HCT116 (cell line): ENCODE measurements around the gene PDP2. TPM values are rescaled to one million over a fixed set of nuclear protein-coding genes. Genes with fewer than 3 reads are reported as not detected.

Experiments used
- ATAC-seq: fragments of 200-7000 bp; cut with Tn5 transposase; 2 replicates; pipeline ENCODE4 v1.9.1; 2020; ENCODE audit warnings: mild to moderate bottlenecking, moderate library complexity
- BruUV-seq: library from RNA; stranded (reverse); fragments of 400-500 nt; replicated peaks from 2 replicates; lab custom pipeline; 2021; lab: Mats Ljungman, UMichigan
- CTCF ChIA-PET: fragments of 300-600 bp; sonication (Branson Sonifier 250); formaldehyde crosslinking; loops from one replicate; lab custom pipeline; 2021; ENCODE audit warnings: antibody characterized with exemption; lab: Charles Lee
- POLR2A ChIA-PET: fragments of 300-600, 350-600 bp; sonication (Branson Sonifier 250); formaldehyde crosslinking; loops from one replicate; lab custom pipeline; 2021; ENCODE audit warnings: antibody characterized with exemption; lab: Charles Lee
- RAD21 ChIA-PET, 2 experiments: fragments of 300-600 bp; sonication (Branson Sonifier 250); formaldehyde crosslinking; loops; one replicate each; lab custom pipeline; 2023; ENCODE audit warnings: low total read pairs in 2 of 2; ENCODE audit not compliant: uncharacterized antibody in 2 of 2, unreplicated experiment in 2 of 2, low non-redundant PET in 1 of 2; lab: Charles Lee
- DNase-seq: peaks from one replicate; pipeline ENCODE4 v3.0.0-alpha.2; 2010; ENCODE audit warnings: low read depth, low spot score
- H2AFZ ChIP-seq: fragments of 200-600 bp; shearing (Covaris generic), sonication (generic); 2 replicates; pipeline ENCODE4 v1.6.1; 2017; ENCODE audit warnings: low read depth, mixed run types, mixed read lengths, antibody characterized with exemption, low read length; ENCODE audit not compliant: poor library complexity, severe bottlenecking
- H3K27ac ChIP-seq: 2 replicates; pipeline ENCODE4 v1.5.1; 2012; ENCODE audit warnings: low read depth, low read length
- H3K27me3 ChIP-seq: fragments of 200-600 bp; sonication (generic); 2 replicates; pipeline ENCODE4 v1.6.1; 2016; ENCODE audit warnings: mixed run types, low read length, mixed read lengths; ENCODE audit not compliant: insufficient read depth
- H3K36me3 ChIP-seq, 2 experiments: fragments of 200-500 bp in 1 of 2; fragments of 200-600 bp in 1 of 2; sonication (Bioruptor generic) in 1 of 2; sonication (generic) in 1 of 2; 2 replicates each; pipeline versions ENCODE4 v1.5.1 to v1.6.1; 2014 to 2016; ENCODE audit warnings: low read length in 2 of 2, inconsistent platforms in 1 of 2, mixed read lengths in 1 of 2, mixed run types in 1 of 2; ENCODE audit not compliant: insufficient read depth in 2 of 2, control insufficient read depth in 1 of 2
- H3K4me1 ChIP-seq, 2 experiments: fragments of 200-600 bp in 1 of 2; sonication (generic) in 1 of 2; 2 replicates each; pipeline versions ENCODE4 v1.5.1 to v1.6.1; 2012 to 2017; ENCODE audit warnings: low read length in 2 of 2, inconsistent platforms in 1 of 2, mild to moderate bottlenecking in 1 of 2, mixed read lengths in 1 of 2, mixed run types in 1 of 2, moderate library complexity in 1 of 2; ENCODE audit not compliant: insufficient read depth in 2 of 2, control insufficient read depth in 1 of 2
- H3K4me2 ChIP-seq: fragments of 200-600 bp; sonication (generic); 2 replicates; pipeline ENCODE4 v1.6.1; 2017; ENCODE audit warnings: mixed run types, low read length, mixed read lengths
- H3K4me3 ChIP-seq, 2 experiments: fragments of 200-600 bp in 1 of 2; sonication (generic) in 1 of 2; replicated peaks in 1 of 2; 2 replicates each; pipeline ENCODE4 v1.5.1; 2011 to 2016; ENCODE audit warnings: low read length in 2 of 2, control low read depth in 1 of 2, low read depth in 1 of 2, mild to moderate bottlenecking in 1 of 2, mixed read lengths in 1 of 2, mixed run types in 1 of 2
- H3K79me2 ChIP-seq: fragments of 200-600 bp; sonication (generic); 2 replicates; pipeline ENCODE4 v1.6.1; 2017; ENCODE audit warnings: mild to moderate bottlenecking, mixed run types, low read length, moderate library complexity, mixed read lengths; ENCODE audit not compliant: insufficient read depth
- H3K9ac ChIP-seq: fragments of 200-600 bp; sonication (generic); 2 replicates; pipeline ENCODE4 v1.6.1; 2016; ENCODE audit warnings: low read length, mixed read lengths
- H3K9me2 ChIP-seq: fragments of 200-600 bp; sonication (generic), shearing (Covaris generic); 2 replicates; pipeline ENCODE4 v1.6.1; 2017; ENCODE audit warnings: mixed run types, mild to moderate bottlenecking, moderate library complexity; ENCODE audit not compliant: insufficient read depth
- H3K9me3 ChIP-seq, 2 experiments: fragments of 200-500 bp in 1 of 2; fragments of 200-600 bp in 1 of 2; sonication (Bioruptor generic) in 1 of 2; sonication (generic) in 1 of 2; 2 replicates each; pipeline ENCODE4 v1.6.1; 2014 to 2017; ENCODE audit warnings: low read length in 2 of 2, mixed read lengths in 2 of 2, inconsistent platforms in 1 of 2, low read depth in 1 of 2, mild to moderate bottlenecking in 1 of 2, mixed run types in 1 of 2, moderate library complexity in 1 of 2; ENCODE audit not compliant: control insufficient read depth in 1 of 2, insufficient read depth in 1 of 2
- H4K20me1 ChIP-seq: fragments of 200-600 bp; sonication (generic), shearing (Covaris generic); 2 replicates; pipeline ENCODE4 v1.6.1; 2017; ENCODE audit warnings: mixed run types, mild to moderate bottlenecking, moderate library complexity; ENCODE audit not compliant: insufficient read depth
- CEBPB ChIP-seq: IDR thresholded peaks from 2 replicates; pipeline ENCODE4 v1.6.1; 2012; ENCODE audit warnings: low read depth
- EGR1 ChIP-seq: IDR thresholded peaks from 2 replicates; pipeline ENCODE4 v1.6.1; 2012; ENCODE audit warnings: low read depth
- ELF1 ChIP-seq: IDR thresholded peaks from 2 replicates; pipeline ENCODE4 v1.6.1; 2012; ENCODE audit warnings: low read depth, borderline replicate concordance
- EZH2 ChIP-seq: fragments of 200-600 bp; sonication (generic); IDR thresholded peaks from 2 replicates; pipeline ENCODE4 v1.6.1; 2017; ENCODE audit warnings: antibody characterized with exemption, mixed run types
- EZH2phosphoT487 ChIP-seq: fragments of 200-600 bp; IDR thresholded peaks from 2 replicates; pipeline ENCODE4 v1.6.1; 2018; ENCODE audit warnings: antibody characterized with exemption, borderline replicate concordance
- POLR2A ChIP-seq: IDR thresholded peaks from 2 replicates; pipeline ENCODE4 v1.7.0; 2011; ENCODE audit warnings: borderline replicate concordance; ENCODE audit not compliant: insufficient read depth, insufficient read length; ENCODE audit errors: extremely low read depth
- SP1 ChIP-seq: IDR thresholded peaks from 2 replicates; pipeline ENCODE4 v1.6.1; 2012; ENCODE audit warnings: low read depth
- SRF ChIP-seq: IDR thresholded peaks from 2 replicates; pipeline ENCODE4 v1.6.1; 2012; ENCODE audit warnings: low read depth
- TCF7L2 ChIP-seq: IDR thresholded peaks from 2 replicates; pipeline ENCODE4 v1.7.0; 2011; ENCODE audit warnings: borderline replicate concordance, inconsistent platforms; ENCODE audit not compliant: insufficient read depth, insufficient read length; ENCODE audit errors: extremely low read depth
- ZFX ChIP-seq: fragments of 450-650 bp; IDR thresholded peaks from 2 replicates; pipeline ENCODE4 v1.6.1; 2017
- intact Hi-C: fragments of 100-400 bp; cut with micrococcal nuclease; formaldehyde crosslinking; loops from 2 replicates; pipeline ENCODE4 v1.10.0; 2022
- total RNA-seq: library from RNA; stranded (reverse); gene quantifications from one replicate; pipeline ENCODE4 v1.2.1, GENCODE V29; 2021; ENCODE audit not compliant: unreplicated experiment
- TF ChIP-seq, protein P1 (sequence below): IDR thresholded peaks from 2 replicates; pipeline ENCODE4 v1.6.1; 2012
- TF ChIP-seq, protein P2 (sequence below): IDR thresholded peaks from 2 replicates; pipeline ENCODE4 v1.6.1; 2012; ENCODE audit warnings: low read depth

Gene PDP2
- total RNA-seq, 1 experiment from 2014 or later: 19.9 TPM

DNA sequence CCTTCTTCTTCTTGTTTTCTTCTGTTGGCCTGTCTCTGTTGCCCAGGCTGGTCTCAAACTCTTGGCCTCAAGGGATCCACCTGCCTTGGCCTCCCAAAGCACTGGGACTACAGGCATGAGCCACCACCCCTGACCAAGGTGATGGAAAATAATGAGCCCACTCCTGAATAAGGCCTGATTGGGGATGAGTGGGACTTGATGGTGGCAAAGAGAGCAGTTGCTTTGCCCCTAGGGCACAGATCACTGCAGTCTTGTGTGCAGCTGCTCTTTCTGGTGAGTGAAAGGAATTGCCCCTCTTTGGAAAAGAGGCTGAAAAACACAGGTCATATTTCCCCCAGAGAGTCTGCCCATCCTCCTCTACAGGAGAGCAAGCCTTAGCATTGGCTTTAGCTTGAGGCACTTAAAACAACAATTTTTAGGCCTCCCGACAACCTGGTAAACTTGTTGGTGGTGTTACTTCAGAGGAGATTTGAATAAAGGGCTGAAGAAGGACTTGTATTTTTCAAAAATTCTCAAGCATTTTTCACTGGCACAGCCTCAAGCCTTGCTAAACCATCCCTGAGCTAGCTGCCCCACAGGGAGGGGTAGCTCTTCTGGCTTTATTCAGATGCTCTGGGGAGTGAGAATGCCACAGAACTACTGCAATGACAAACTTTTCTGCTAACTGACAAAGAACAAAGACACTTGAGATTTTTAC, 6.1 kb upstream of the PDP2 start:
- DNase-seq (no peak), ATAC-seq (no peak)

More for the DNA sequence above, 6.1 kb upstream of the PDP2 start:
- Histone ChIP-seq H3K27me3 (no peaks in the 10 kb centered on the region), H3K4me1 (peaks cover 12 to 27% of the 10 kb centered on the region in 2 experiments), H3K79me2 (no peaks in the 10 kb centered on the region), H3K27ac (peak overlapping the region; percentile 11; the same call in 1 of the 2 replicates), H3K9me2 (no peaks in the 10 kb centered on the region), H3K36me3 (no peaks in the 10 kb centered on the region), H3K4me3 (no peak overlapping the region), H2AFZ (no peak overlapping the region), H3K9ac (no peak overlapping the region), H3K9me3 (no peaks in the 10 kb centered on the region), H4K20me1 (no peaks in the 10 kb centered on the region), H3K4me2 (peak overlapping the region; percentile 39; the same call in 1 of the 2 replicates)
- CTCF ChIA-PET: interaction anchor here (1.4 to 2.6 kb wide), 4 partner anchors 43 to 468 kb away, joined by 3 to 19 read pairs (median 12); partner anchors contain the start of gene NAE1
- no TSS peak for BruUV-seq
- intact Hi-C loops: loop anchor here (5.0 kb wide), 1 partner anchor 312 kb away; no protein-coding TSS in a partner anchor
- TF ChIP-seq POLR2A: no peak
- no peak for TF ChIP-seq EZH2phosphoT487
- TF ChIP-seq ZFX: no peak
- TF ChIP-seq CEBPB: no peak
- no peak for TF ChIP-seq SP1
- TF ChIP-seq TCF7L2: no peak
- no peak for TF ChIP-seq SRF
- TF ChIP-seq, protein P1, sequence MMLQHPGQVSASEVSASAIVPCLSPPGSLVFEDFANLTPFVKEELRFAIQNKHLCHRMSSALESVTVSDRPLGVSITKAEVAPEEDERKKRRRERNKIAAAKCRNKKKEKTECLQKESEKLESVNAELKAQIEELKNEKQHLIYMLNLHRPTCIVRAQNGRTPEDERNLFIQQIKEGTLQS: no peak
- no peak for TF ChIP-seq ELF1
- TF ChIP-seq, protein P2, sequence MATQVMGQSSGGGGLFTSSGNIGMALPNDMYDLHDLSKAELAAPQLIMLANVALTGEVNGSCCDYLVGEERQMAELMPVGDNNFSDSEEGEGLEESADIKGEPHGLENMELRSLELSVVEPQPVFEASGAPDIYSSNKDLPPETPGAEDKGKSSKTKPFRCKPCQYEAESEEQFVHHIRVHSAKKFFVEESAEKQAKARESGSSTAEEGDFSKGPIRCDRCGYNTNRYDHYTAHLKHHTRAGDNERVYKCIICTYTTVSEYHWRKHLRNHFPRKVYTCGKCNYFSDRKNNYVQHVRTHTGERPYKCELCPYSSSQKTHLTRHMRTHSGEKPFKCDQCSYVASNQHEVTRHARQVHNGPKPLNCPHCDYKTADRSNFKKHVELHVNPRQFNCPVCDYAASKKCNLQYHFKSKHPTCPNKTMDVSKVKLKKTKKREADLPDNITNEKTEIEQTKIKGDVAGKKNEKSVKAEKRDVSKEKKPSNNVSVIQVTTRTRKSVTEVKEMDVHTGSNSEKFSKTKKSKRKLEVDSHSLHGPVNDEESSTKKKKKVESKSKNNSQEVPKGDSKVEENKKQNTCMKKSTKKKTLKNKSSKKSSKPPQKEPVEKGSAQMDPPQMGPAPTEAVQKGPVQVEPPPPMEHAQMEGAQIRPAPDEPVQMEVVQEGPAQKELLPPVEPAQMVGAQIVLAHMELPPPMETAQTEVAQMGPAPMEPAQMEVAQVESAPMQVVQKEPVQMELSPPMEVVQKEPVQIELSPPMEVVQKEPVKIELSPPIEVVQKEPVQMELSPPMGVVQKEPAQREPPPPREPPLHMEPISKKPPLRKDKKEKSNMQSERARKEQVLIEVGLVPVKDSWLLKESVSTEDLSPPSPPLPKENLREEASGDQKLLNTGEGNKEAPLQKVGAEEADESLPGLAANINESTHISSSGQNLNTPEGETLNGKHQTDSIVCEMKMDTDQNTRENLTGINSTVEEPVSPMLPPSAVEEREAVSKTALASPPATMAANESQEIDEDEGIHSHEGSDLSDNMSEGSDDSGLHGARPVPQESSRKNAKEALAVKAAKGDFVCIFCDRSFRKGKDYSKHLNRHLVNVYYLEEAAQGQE: no peak
- no peak for TF ChIP-seq EZH2
- no peak for TF ChIP-seq EGR1
- RAD21 ChIA-PET: no interaction called here
- POLR2A ChIA-PET: interaction anchor here (0.7 kb wide), 2 partner anchors 322 to 906 kb away, joined by 3 read pairs; no protein-coding TSS in a partner anchor
